Ascending aorta (tissue), 2 donors: ENCODE data around the gene B3GAT2. TPM values are rescaled to one million over a fixed set of nuclear protein-coding genes. Genes with fewer than 3 reads are reported as not detected.

Experiments
- DNase-seq, 2 donors: peaks; one replicate each; pipeline ENCODE4 v3.0.0-alpha.2; 2019; ENCODE audit warnings: low spot score in 2 of 2
- H3K27ac ChIP-seq, 2 donors: fragments of 200-600 bp; sonication (generic); one replicate each; pipeline ENCODE4 v1.5.1; 2016 to 2017; ENCODE audit warnings: mild to moderate bottlenecking in 1 of 2
- H3K27me3 ChIP-seq: fragments of 200-600 bp; sonication (generic); one replicate; pipeline ENCODE4 v1.5.1; 2017
- H3K36me3 ChIP-seq, 2 donors: fragments of 200-600 bp; sonication (generic); one replicate each; pipeline ENCODE4 v1.5.1; 2016
- H3K4me1 ChIP-seq, 2 donors: fragments of 200-600 bp; sonication (generic); one replicate each; pipeline ENCODE4 v1.5.1; 2016 to 2017; ENCODE audit warnings: mild to moderate bottlenecking in 1 of 2
- H3K4me3 ChIP-seq, 2 donors: fragments of 200-600 bp; sonication (generic); one replicate each; pipeline ENCODE4 v1.5.1; 2016 to 2017; ENCODE audit warnings: mild to moderate bottlenecking in 1 of 2
- H3K9me3 ChIP-seq, 2 donors: fragments of 200-600 bp; sonication (generic); one replicate each; pipeline ENCODE4 v1.5.1; 2016
- intact Hi-C: fragments of 100-400 bp; cut with DNase I; formaldehyde crosslinking; loops from one replicate; pipeline ENCODE4 v1.15.1; 2023
- total RNA-seq: library from RNA; depleted of rRNA; stranded (reverse); fragments of >200 nt; gene quantifications from one replicate; pipeline ENCODE4 v1.1.0, GENCODE V29; 2016
- TF ChIP-seq, protein P1 (sequence below), 3 experiments: fragments of 200-600 bp in 2 of 3; fragments of 450-650 bp in 1 of 3; sonication (generic) in 2 of 3; IDR thresholded peaks; one replicate each; pipeline ENCODE4 v1.5.1; 2016 to 2019; ENCODE audit warnings: antibody characterized with exemption in 3 of 3, mild to moderate bottlenecking in 1 of 3, moderate library complexity in 1 of 3

The B3GAT2 gene
- total RNA-seq, 1 donor from 2014 or later: not detected

DNA sequence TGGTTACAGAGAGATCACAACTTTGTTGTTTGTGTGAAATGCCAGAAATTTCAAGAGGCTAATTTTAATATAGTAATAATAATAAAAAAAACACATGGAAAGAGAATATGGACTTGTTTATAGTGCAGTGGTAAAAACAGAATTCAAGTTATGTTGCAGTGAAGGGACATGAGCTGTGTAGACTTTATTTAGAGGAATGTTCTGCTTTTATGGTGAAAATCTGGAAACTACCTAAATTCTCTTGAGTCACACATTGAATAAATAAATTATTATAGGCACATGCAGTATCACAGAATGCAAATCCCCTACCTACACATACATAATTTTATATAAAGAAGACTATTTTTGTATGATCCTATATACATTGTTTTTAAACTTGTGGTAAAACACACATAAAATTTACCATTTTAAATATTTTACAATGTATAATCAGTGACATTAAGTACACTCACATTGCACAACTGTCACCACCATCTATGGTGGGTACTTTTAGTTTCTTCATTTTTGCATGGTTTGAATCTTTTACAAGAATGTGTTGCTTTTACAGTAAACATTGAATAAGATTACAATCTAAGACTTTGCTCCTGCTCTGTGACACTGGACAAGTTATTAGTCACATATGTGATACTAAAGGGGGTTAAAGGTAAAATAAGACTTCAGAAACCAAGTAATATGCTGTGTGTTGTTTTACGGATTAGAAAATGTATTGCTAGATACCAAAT lies 107.4 kb downstream of the B3GAT2 start:
- no peak for DNase-seq
- Histone ChIP-seq H3K9me3 (no peaks in the 10 kb centered on the region), H3K27ac (no peak overlapping the region), H3K4me1 (no peaks in the 10 kb centered on the region), H3K4me3 (no peak overlapping the region), H3K36me3 (peaks cover 0 to 6% of the 10 kb centered on the region in 2 donors), H3K27me3 (no peaks in the 10 kb centered on the region)
- TF ChIP-seq, protein P1, sequence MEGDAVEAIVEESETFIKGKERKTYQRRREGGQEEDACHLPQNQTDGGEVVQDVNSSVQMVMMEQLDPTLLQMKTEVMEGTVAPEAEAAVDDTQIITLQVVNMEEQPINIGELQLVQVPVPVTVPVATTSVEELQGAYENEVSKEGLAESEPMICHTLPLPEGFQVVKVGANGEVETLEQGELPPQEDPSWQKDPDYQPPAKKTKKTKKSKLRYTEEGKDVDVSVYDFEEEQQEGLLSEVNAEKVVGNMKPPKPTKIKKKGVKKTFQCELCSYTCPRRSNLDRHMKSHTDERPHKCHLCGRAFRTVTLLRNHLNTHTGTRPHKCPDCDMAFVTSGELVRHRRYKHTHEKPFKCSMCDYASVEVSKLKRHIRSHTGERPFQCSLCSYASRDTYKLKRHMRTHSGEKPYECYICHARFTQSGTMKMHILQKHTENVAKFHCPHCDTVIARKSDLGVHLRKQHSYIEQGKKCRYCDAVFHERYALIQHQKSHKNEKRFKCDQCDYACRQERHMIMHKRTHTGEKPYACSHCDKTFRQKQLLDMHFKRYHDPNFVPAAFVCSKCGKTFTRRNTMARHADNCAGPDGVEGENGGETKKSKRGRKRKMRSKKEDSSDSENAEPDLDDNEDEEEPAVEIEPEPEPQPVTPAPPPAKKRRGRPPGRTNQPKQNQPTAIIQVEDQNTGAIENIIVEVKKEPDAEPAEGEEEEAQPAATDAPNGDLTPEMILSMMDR (IDR thresholded peaks at IDR 0.05): no peak
- intact Hi-C loops: no loop called here

- DNase-seq: no peak
- Histone ChIP-seq H3K27me3 (no peaks in the 10 kb centered on the region), H3K27ac (no peak overlapping the region), H3K4me1 (no peaks in the 10 kb centered on the region), H3K4me3 (no peak overlapping the region), H3K9me3 (no peaks in the 10 kb centered on the region), H3K36me3 (peaks cover 0 to 6% of the 10 kb centered on the region in 2 donors)
- TF ChIP-seq, protein P1 (IDR thresholded peaks at IDR 0.05): no peak
- intact Hi-C loops: no loop called here
Measured at GRCh38 chr6:70847106-70848084, 109.5 kb downstream of the B3GAT2 start.

GRCh38 chr6:70846207-70846835 lies 110.5 kb downstream of the B3GAT2 start:
- H3K36me3 ChIP-seq: peaks cover 0 to 6% of the 10 kb centered on the region in 2 donors
- no peaks in the 10 kb centered on the region for H3K27me3 ChIP-seq
- TF ChIP-seq, protein P1 (IDR thresholded peaks at IDR 0.05): no peak
- no peaks in the 10 kb centered on the region for H3K4me1 ChIP-seq
- H3K27ac ChIP-seq: no peak overlapping the region
- no peaks in the 10 kb centered on the region for H3K9me3 ChIP-seq
- no peak overlapping the region for H3K4me3 ChIP-seq
- intact Hi-C loops: no loop called here
- no peak for DNase-seq

DNA sequence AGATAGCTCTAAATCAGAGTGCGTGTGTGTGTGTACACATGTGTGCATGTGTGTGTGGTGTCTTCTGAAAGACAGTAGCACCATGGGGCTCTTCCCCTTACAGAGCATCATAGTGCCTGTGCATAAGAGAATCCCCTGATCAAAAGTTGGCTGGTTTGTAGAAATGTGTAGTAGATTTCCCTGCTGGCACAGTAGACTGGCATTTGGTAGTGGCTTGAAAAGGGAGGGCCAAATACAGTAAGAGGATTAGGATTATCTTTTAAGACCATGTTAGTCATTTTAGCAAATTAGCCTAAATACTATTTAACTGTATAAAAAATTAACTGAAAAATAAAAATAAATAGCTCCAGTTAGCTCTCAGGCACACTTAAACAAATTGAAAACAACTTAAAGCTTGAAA lies 112.6 kb downstream of the B3GAT2 start:
- TF ChIP-seq, protein P1 (IDR thresholded peaks at IDR 0.05): no peak
- no peak overlapping the region for H3K27ac ChIP-seq
- no peaks in the 10 kb centered on the region for H3K4me1 ChIP-seq
- intact Hi-C loops: no loop called here
- no peak overlapping the region for H3K4me3 ChIP-seq
- DNase-seq: no peak
- no peaks in the 10 kb centered on the region for H3K27me3 ChIP-seq
- H3K9me3 ChIP-seq: no peaks in the 10 kb centered on the region
- peaks cover 0 to 6% of the 10 kb centered on the region in 2 donors for H3K36me3 ChIP-seq

- no peaks in the 10 kb centered on the region for H3K27me3 ChIP-seq
- H3K9me3 ChIP-seq: no peaks in the 10 kb centered on the region
- no peak overlapping the region for H3K4me3 ChIP-seq
- H3K36me3 ChIP-seq: peaks cover 0 to 6% of the 10 kb centered on the region in 2 donors
- TF ChIP-seq, protein P1 (IDR thresholded peaks at IDR 0.05): no peak
- no peak overlapping the region for H3K27ac ChIP-seq
- intact Hi-C loops: no loop called here
- DNase-seq: no peak
- no peaks in the 10 kb centered on the region for H3K4me1 ChIP-seq
Measured at GRCh38 chr6:70843328-70843918, 113.4 kb downstream of the B3GAT2 start.
